H1 (cell line): Measurements from ENCODE around the gene CERCAM. TPM values are rescaled to one million over a fixed set of nuclear protein-coding genes. Genes with fewer than 3 reads are reported as not detected.

Experiments used
- CTCF ChIA-PET: fragments of 300-600 bp; sonication (Branson Sonifier 250); formaldehyde crosslinking; loops from one replicate; lab custom pipeline; 2021; ENCODE audit not compliant: partially characterized antibody; lab: Charles Lee
- POLR2A ChIA-PET: fragments of 300-600 bp; sonication (Branson Sonifier 250); formaldehyde crosslinking; loops from one replicate; lab custom pipeline; 2021; ENCODE audit warnings: inconsistent platforms; ENCODE audit not compliant: partially characterized antibody; lab: Charles Lee
- DNase-seq, 2 experiments: peaks; one replicate each; pipeline versions ENCODE4 v3.0.0 to v3.0.0-alpha.2; 2010 to 2022; ENCODE audit warnings: low spot score in 2 of 2, low read depth in 1 of 2, mixed read lengths in 1 of 2
- FAIRE-seq: peaks from 2 replicates; lab custom pipeline; 2011; peaks lifted over from hg19 to GRCh38; lab: Jason Lieb, UNC
- H2AFZ ChIP-seq: 2 replicates; pipeline ENCODE4 v1.8.1; 2012; ENCODE audit warnings: low read length, inconsistent platforms
- H2AK5ac ChIP-seq: 2 replicates; pipeline ENCODE4 v1.6.1; 2013; ENCODE audit warnings: low read depth, low read length
- H2BK120ac ChIP-seq: replicated peaks from 2 replicates; pipeline ENCODE3; 2013; ENCODE audit warnings: low read depth, low read length, inconsistent platforms
- H2BK12ac ChIP-seq: 2 replicates; pipeline ENCODE4 v1.6.1; 2013; ENCODE audit warnings: low read depth, low read length
- H2BK15ac ChIP-seq: 2 replicates; pipeline ENCODE4 v1.6.1; 2013; ENCODE audit warnings: low read length
- H2BK20ac ChIP-seq: 2 replicates; pipeline ENCODE4 v1.6.1; 2013; ENCODE audit warnings: low read length
- H2BK5ac ChIP-seq: 2 replicates; pipeline ENCODE4 v1.6.1; 2013; ENCODE audit warnings: low read depth, low read length
- H3K14ac ChIP-seq: 2 replicates; pipeline ENCODE4 v1.6.1; 2013; ENCODE audit warnings: inconsistent platforms; ENCODE audit not compliant: insufficient read length
- H3K18ac ChIP-seq: 2 replicates; pipeline ENCODE4 v1.6.1; 2013; ENCODE audit warnings: low read length; ENCODE audit errors: extremely low read depth
- H3K23ac ChIP-seq: 2 replicates; pipeline ENCODE4 v1.6.1; 2013; ENCODE audit warnings: inconsistent platforms; ENCODE audit not compliant: insufficient read length
- H3K23me2 ChIP-seq: 2 replicates; pipeline ENCODE4 v1.6.1; 2013; ENCODE audit warnings: low read depth, low read length
- H3K27ac ChIP-seq: 2 replicates; pipeline ENCODE4 v1.6.1; 2011; ENCODE audit warnings: low read depth, low read length, inconsistent platforms
- H3K27me3 ChIP-seq, 4 experiments: replicated peaks in 1 of 4; 1 replicate in 1 of 4; 2 replicates in 3 of 4; pipeline versions ENCODE4 v1.6.1 to v1.8.1; 2011 to 2013; ENCODE audit warnings: low read length in 3 of 4, mild to moderate bottlenecking in 3 of 4, inconsistent platforms in 2 of 4, mixed read lengths in 2 of 4, moderate library complexity in 1 of 4; ENCODE audit not compliant: control insufficient read depth in 3 of 4, insufficient read depth in 3 of 4; ENCODE audit errors: extremely low read depth in 1 of 4
- H3K36me3 ChIP-seq, 4 experiments: 2 replicates each; pipeline versions ENCODE4 v1.6.1 to v1.8.1; 2011 to 2013; ENCODE audit warnings: mild to moderate bottlenecking in 4 of 4, low read length in 3 of 4, moderate library complexity in 2 of 4, control low read depth in 1 of 4, inconsistent platforms in 1 of 4; ENCODE audit not compliant: insufficient read depth in 4 of 4, control insufficient read depth in 2 of 4
- H3K4ac ChIP-seq: replicated peaks from 2 replicates; pipeline ENCODE3; 2013; ENCODE audit warnings: low read length, low read depth, mixed read lengths, inconsistent platforms; ENCODE audit not compliant: insufficient read length
- H3K4me1 ChIP-seq, 4 experiments: replicated peaks in 1 of 4; 1 replicate in 1 of 4; 2 replicates in 3 of 4; pipeline versions ENCODE4 v1.6.1 to v1.8.1; 2011 to 2013; ENCODE audit warnings: low read length in 3 of 4, inconsistent platforms in 2 of 4, mixed read lengths in 1 of 4; ENCODE audit not compliant: insufficient read depth in 4 of 4, control insufficient read depth in 3 of 4
- H3K4me2 ChIP-seq, 2 experiments: 2 replicates each; pipeline versions ENCODE4 v1.6.1 to v1.8.1; 2011 to 2013; ENCODE audit warnings: low read depth in 2 of 2, low read length in 2 of 2, control low read depth in 1 of 2, inconsistent platforms in 1 of 2, mild to moderate bottlenecking in 1 of 2; ENCODE audit not compliant: insufficient read depth in 1 of 2
- H3K4me3 ChIP-seq, 4 experiments: fragments of 200-600, 300-600 bp in 1 of 4; sonication (generic), shearing (Covaris generic), sonication (Bioruptor Twin) in 1 of 4; 2 replicates each; pipeline versions ENCODE4 v1.5.1 to v1.8.1; 2011 to 2016; ENCODE audit warnings: low read length in 4 of 4, low read depth in 3 of 4, control low read depth in 2 of 4, inconsistent platforms in 2 of 4, mild to moderate bottlenecking in 2 of 4, mixed read lengths in 1 of 4, moderate library complexity in 1 of 4; ENCODE audit not compliant: insufficient read depth in 2 of 4; ENCODE audit errors: extremely low read depth in 1 of 4
- H3K56ac ChIP-seq: replicated peaks from 2 replicates; pipeline ENCODE3; 2013; ENCODE audit warnings: low read depth, mild to moderate bottlenecking, mixed read lengths, low read length, inconsistent platforms; ENCODE audit not compliant: insufficient read length
- H3K79me1 ChIP-seq: 2 replicates; pipeline ENCODE4 v1.6.1; 2013; ENCODE audit warnings: low read depth, low read length, control low read depth
- H3K79me2 ChIP-seq, 2 experiments: 2 replicates each; pipeline versions ENCODE4 v1.6.1 to v1.8.1; 2012 to 2013; ENCODE audit warnings: low read length in 2 of 2, mild to moderate bottlenecking in 2 of 2, inconsistent platforms in 1 of 2; ENCODE audit not compliant: insufficient read depth in 2 of 2, control insufficient read depth in 1 of 2
- H3K9ac ChIP-seq, 4 experiments: replicated peaks in 1 of 4; 1 replicate in 1 of 4; 2 replicates in 3 of 4; pipeline versions ENCODE4 v1.6.1 to v1.8.1; 2011 to 2013; ENCODE audit warnings: low read depth in 3 of 4, low read length in 3 of 4, control low read depth in 2 of 4, mild to moderate bottlenecking in 2 of 4, moderate library complexity in 2 of 4, inconsistent platforms in 1 of 4; ENCODE audit errors: extremely low read depth in 1 of 4
- H3K9me3 ChIP-seq, 2 experiments: 2 replicates each; pipeline versions ENCODE4 v1.6.1 to v1.8.1; 2012 to 2013; ENCODE audit warnings: mild to moderate bottlenecking in 2 of 2, moderate library complexity in 2 of 2, control low read depth in 1 of 2, inconsistent platforms in 1 of 2, low read depth in 1 of 2, low read length in 1 of 2, mixed read lengths in 1 of 2; ENCODE audit not compliant: insufficient read depth in 2 of 2
- H4K20me1 ChIP-seq, 2 experiments: replicated peaks in 1 of 2; 2 replicates each; pipeline versions ENCODE3 to v1.8.1; 2011 to 2013; ENCODE audit warnings: inconsistent platforms in 2 of 2, low read length in 2 of 2, mild to moderate bottlenecking in 1 of 2; ENCODE audit not compliant: insufficient read depth in 2 of 2, control insufficient read depth in 1 of 2
- H4K5ac ChIP-seq: 2 replicates; pipeline ENCODE4 v1.6.1; 2013; ENCODE audit warnings: low read length, low read depth, mixed read lengths, inconsistent platforms; ENCODE audit not compliant: insufficient read length
- H4K8ac ChIP-seq: 2 replicates; pipeline ENCODE4 v1.8.0; 2013; ENCODE audit warnings: mild to moderate bottlenecking, moderate library complexity, low read length, inconsistent platforms; ENCODE audit not compliant: insufficient read depth; ENCODE audit errors: extremely low read depth
- H4K91ac ChIP-seq: replicated peaks from 2 replicates; pipeline ENCODE3; 2013; ENCODE audit warnings: low read length, mixed read lengths, inconsistent platforms; ENCODE audit not compliant: insufficient read length
- SIX5 ChIP-seq: IDR thresholded peaks from 2 replicates; pipeline ENCODE4 v1.6.1; 2011; ENCODE audit warnings: mild to moderate bottlenecking, low read depth, low read length
- SP1 ChIP-seq: IDR thresholded peaks from 2 replicates; pipeline ENCODE4 v1.6.1; 2011; ENCODE audit warnings: low read depth, low read length
- WGBS, 2 experiments: shearing (Covaris generic) in 1 of 2; methylation state at CpG; one replicate each; pipeline versions ENCODE4 v1.1.6 to v1.1.7; 2013 to 2015; ENCODE audit warnings: low lambda C conversion rate in 2 of 2, mixed read lengths in 2 of 2, inconsistent platforms in 1 of 2, low coverage in 1 of 2, missing lambda C conversion rate in 1 of 2; ENCODE audit not compliant: insufficient replicate concordance in 2 of 2, insufficient coverage in 1 of 2, insufficient read length in 1 of 2; ENCODE audit errors: extremely low coverage in 1 of 2, missing lambda C conversion rate in 1 of 2; 5-methylcytosine and 5-hydroxymethylcytosine counted together
- polyA plus RNA-seq, 7 experiments: library from polyadenylated mRNA; depleted of rRNA in 3 of 7; stranded (reverse) in 5 of 7; unstranded in 2 of 7; fragments of >200 nt in 5 of 7; fragments of 200-250 nt in 2 of 7; gene quantifications; 1 replicate in 5 of 7; 2 replicates in 1 of 7; 4 replicates in 1 of 7; pipeline versions ENCODE4 v1.2.1 to v1.2.3, GENCODE V29; 2011 to 2013; ENCODE audit warnings: missing spikeins in 2 of 7, mixed read lengths in 2 of 7
- total RNA-seq: library from RNA; stranded (reverse); fragmentation: NEBNext Ultra II Directional; extraction: Animal tissue kit (Norgen Biotek cat#: 25700); gene quantifications from 2 replicates; pipeline ENCODE4 v1.2.1, GENCODE V29; 2021
- TF ChIP-seq, protein P1 (sequence below): IDR thresholded peaks from 2 replicates; pipeline ENCODE4 v1.6.1; 2011; ENCODE audit warnings: low read length, improper control_type of control experiment

The CERCAM gene
- total and polyA plus RNA-seq, 2 of the 8 experiments (the other 6 are each of a cell fraction or from before 2014, with no cell fraction given) = 3.1 to 5.2 TPM

DNA sequence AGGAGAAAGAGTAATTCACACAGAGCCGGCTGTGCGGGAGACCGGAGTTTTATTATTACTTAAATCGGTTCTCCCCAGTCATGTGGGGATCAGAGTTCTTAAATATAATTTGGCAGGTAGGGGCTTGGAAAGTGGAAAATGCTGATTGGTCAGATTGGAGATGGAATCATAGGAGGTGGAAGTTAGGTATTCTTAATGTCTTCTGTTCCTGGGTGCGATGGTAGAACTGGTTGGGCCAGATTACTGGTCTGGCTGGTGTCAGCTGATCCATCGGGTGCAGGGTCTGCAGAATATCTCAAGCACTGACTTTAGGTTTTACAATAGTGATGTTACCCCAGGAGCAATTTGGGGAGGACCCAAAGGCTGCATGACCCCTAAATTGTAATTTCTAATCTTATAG lies 4.6 kb upstream of the CERCAM start:
- no peak overlapping the region for H3K14ac ChIP-seq
- peaks cover 3% of the 10 kb centered on the region; the same call in 1 of the 2 replicates for H3K23me2 ChIP-seq
- no peak overlapping the region for H4K8ac ChIP-seq
- 76% methylated on average over 6 of the region's 6 CpGs; no CpG with 5 or more reads in 1 of the 2 experiments for WGBS, 2 experiments
- CTCF ChIA-PET = interaction anchor here (0.5 to 15.7 kb wide), 3 partner anchors 10 to 689 kb away, joined by 3 to 544 read pairs (median 4); partner anchors contain the start of gene URM1
- H2BK15ac ChIP-seq = no peak overlapping the region
- H3K23ac ChIP-seq = no peak overlapping the region
- no peak overlapping the region for H3K9ac ChIP-seq
- no peak overlapping the region for H3K56ac ChIP-seq
- peaks cover 14 to 53% (median 40%) of the 10 kb centered on the region in 4 experiments for H3K27me3 ChIP-seq
- TF ChIP-seq, protein P1, sequence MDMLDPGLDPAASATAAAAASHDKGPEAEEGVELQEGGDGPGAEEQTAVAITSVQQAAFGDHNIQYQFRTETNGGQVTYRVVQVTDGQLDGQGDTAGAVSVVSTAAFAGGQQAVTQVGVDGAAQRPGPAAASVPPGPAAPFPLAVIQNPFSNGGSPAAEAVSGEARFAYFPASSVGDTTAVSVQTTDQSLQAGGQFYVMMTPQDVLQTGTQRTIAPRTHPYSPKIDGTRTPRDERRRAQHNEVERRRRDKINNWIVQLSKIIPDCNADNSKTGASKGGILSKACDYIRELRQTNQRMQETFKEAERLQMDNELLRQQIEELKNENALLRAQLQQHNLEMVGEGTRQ = 0 out of 2 replicates have a peak, but pooled peaks have one; percentile 9
- peak; percentile 50; the same call in 1 of the 2 replicates for TF ChIP-seq SP1
- TF ChIP-seq SIX5 = no peak
- H2BK120ac ChIP-seq = no peak overlapping the region
- H4K20me1 ChIP-seq = no peaks in the 10 kb centered on the region
- peak overlapping the region in 1 of 4 experiments; percentile 26; a peak in 1 of 8 replicates for H3K4me3 ChIP-seq
- H2BK5ac ChIP-seq = no peak overlapping the region
- no peak overlapping the region for H2AK5ac ChIP-seq
- H2BK20ac ChIP-seq = no peak overlapping the region
- no peak overlapping the region for H3K27ac ChIP-seq
- no peak overlapping the region for H3K18ac ChIP-seq
- no peak overlapping the region for H3K4ac ChIP-seq
- POLR2A ChIA-PET = no interaction called here
- H3K4me1 ChIP-seq = peaks cover 3 to 26% (median 7%) of the 10 kb centered on the region in 4 experiments; a peak in 6 of 7 replicates
- peak overlapping the region; percentile 8 to 55; a peak in 3 of 4 replicates for H3K4me2 ChIP-seq
- H3K79me2 ChIP-seq = no peaks in the 10 kb centered on the region
- H2BK12ac ChIP-seq = no peak overlapping the region
- H3K79me1 ChIP-seq = no peaks in the 10 kb centered on the region
- H2AFZ ChIP-seq = no peak overlapping the region
- H3K9me3 ChIP-seq = peaks cover 0 to 3% of the 10 kb centered on the region in 2 experiments; a peak in 1 of 4 replicates
- no peak overlapping the region for H4K5ac ChIP-seq
- DNase-seq (no peak), FAIRE-seq (no peak)
- H4K91ac ChIP-seq = no peak overlapping the region
- H3K36me3 ChIP-seq = no peaks in the 10 kb centered on the region
